Endodermal cell (in vitro differentiated cells): ENCODE measurements around the gene MRGPRE. TPM values are rescaled to one million over a fixed set of nuclear protein-coding genes. Genes with fewer than 3 reads are reported as not detected.

ENCODE experiments used
- DNase-seq: peaks from one replicate; pipeline ENCODE4 v3.0.0-alpha.2; 2017
- H3K27ac ChIP-seq: 2 replicates; pipeline ENCODE4 v1.5.1; 2013; ENCODE audit warnings: mild to moderate bottlenecking, low read depth, low read length, moderate library complexity
- H3K27me3 ChIP-seq: 2 replicates; pipeline ENCODE4 v1.6.1; 2013; ENCODE audit warnings: mild to moderate bottlenecking, low read length, moderate library complexity; ENCODE audit not compliant: insufficient read depth, control insufficient read depth, poor library complexity, severe bottlenecking
- H3K36me3 ChIP-seq: 2 replicates; pipeline ENCODE4 v1.7.0; 2013; ENCODE audit warnings: mild to moderate bottlenecking, low read length, moderate library complexity; ENCODE audit not compliant: control insufficient read depth, insufficient read depth
- H3K4me1 ChIP-seq: one replicate; pipeline ENCODE4 v1.7.0; 2013; ENCODE audit warnings: low read length; ENCODE audit not compliant: control insufficient read depth, insufficient read depth
- H3K4me3 ChIP-seq: 2 replicates; pipeline ENCODE4 v1.5.1; 2013; ENCODE audit warnings: mild to moderate bottlenecking, low read length, moderate library complexity
- H3K9ac ChIP-seq: 2 replicates; pipeline ENCODE4 v1.6.1; 2013; ENCODE audit warnings: mild to moderate bottlenecking, low read length, moderate library complexity; ENCODE audit not compliant: poor library complexity, severe bottlenecking; ENCODE audit errors: extremely low read depth
- H3K9me3 ChIP-seq: 2 replicates; pipeline ENCODE4 v1.6.1; 2013; ENCODE audit warnings: mild to moderate bottlenecking, low read length, moderate library complexity; ENCODE audit not compliant: control insufficient read depth
- H3K27ac Mint-ChIP-seq: 2 replicates; pipeline ENCODE4 v1.8.0; 2020; ENCODE audit warnings: mixed read lengths
- H3K27me3 Mint-ChIP-seq: 2 replicates; pipeline ENCODE4 v1.8.0; 2021; ENCODE audit warnings: mild to moderate bottlenecking, mixed read lengths; ENCODE audit not compliant: insufficient read depth
- H3K36me3 Mint-ChIP-seq: 2 replicates; pipeline ENCODE4 v1.8.0; 2020; ENCODE audit warnings: low read depth, mixed read lengths
- H3K4me1 Mint-ChIP-seq: 2 replicates; pipeline ENCODE4 v1.8.0; 2020; ENCODE audit warnings: mixed read lengths
- H3K4me3 Mint-ChIP-seq: 2 replicates; pipeline ENCODE4 v1.8.0; 2020; ENCODE audit warnings: mild to moderate bottlenecking, moderate library complexity, mixed read lengths
- H3K9me3 Mint-ChIP-seq: 2 replicates; pipeline ENCODE4 v1.8.0; 2020; ENCODE audit warnings: mild to moderate bottlenecking, mixed read lengths
- CTCF ChIP-seq: fragments of 200-600 bp; sonication (generic); conservative IDR thresholded peaks from 2 replicates; pipeline ENCODE4 v1.5.0; 2021; ENCODE audit warnings: antibody characterized with exemption, mild to moderate bottlenecking
- WGBS, 2 experiments: methylation state at CpG; one replicate each; pipeline versions ENCODE4 v1.1.5 to v1.1.7; 2013; ENCODE audit warnings: missing lambda C conversion rate in 2 of 2, mixed read lengths in 1 of 2; ENCODE audit not compliant: insufficient coverage in 1 of 2, insufficient read length in 1 of 2; 5-methylcytosine and 5-hydroxymethylcytosine counted together
- total RNA-seq, 2 donors: library from RNA; stranded (reverse); fragmentation: NEBNext Ultra II Directional in 1 of 2; extraction: Animal tissue kit (Norgen Biotek cat#: 25700) in 1 of 2; gene quantifications; 2 replicates in 1 of 2; 3 replicates in 1 of 2; pipeline ENCODE4 v1.2.1, GENCODE V29; 2021

Gene MRGPRE
- total RNA-seq, 2 donors from 2014 or later, result not detected

- 88 to 96% methylated on average over 13 to 18 of the region's 18 CpGs for WGBS, 2 experiments
Measured at GRCh38 chr11:3226846-3227567, 5.2 kb downstream of the MRGPRE start.

DNA sequence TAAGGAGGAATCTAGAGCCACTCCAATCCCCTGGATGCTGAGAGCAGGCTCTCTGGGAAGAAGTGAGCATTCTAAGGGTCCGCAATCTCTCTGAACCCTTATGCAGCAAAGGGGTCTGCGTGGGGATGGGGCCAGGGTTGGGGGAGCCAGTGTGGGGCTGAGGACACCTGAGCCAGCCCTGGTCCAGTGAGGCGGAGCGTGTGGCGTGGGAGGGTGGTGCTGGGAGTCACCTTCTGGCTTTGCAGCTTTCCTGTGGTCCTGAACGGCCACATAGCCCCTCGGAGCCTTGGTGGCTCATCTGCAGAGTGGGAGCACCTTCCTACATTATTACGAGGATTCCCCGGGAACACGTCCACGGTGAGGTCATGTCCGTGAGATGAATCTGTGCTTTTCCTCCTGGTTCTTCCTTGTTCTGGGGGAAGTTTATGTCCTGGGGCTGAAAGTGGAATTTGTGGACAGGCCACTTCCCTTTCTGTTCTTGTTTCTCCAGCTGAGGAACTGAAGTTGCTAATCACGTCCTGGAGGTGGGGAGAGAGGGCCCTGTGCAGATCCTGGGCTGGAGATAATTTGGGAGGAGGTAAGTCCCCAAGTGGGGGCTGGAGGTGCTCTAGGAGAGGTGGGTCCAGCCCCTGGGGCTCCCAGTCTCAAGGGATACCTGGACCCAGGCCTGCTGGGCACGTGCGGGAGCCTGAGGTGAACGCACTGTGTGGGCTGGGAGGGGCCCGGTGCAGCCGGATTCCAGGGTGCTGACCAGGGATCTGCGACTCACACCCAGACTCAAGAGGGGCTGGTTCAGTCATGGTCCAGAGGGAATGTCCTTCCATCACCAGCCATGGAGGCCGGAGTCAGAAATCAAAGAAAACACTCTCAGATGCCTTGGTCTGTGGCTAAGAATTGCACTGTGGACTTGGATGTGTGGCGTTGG, 6.1 kb downstream of the MRGPRE start:
- DNase-seq, result no peak
- H3K27me3 Mint-ChIP-seq, result peaks cover 19% of the 10 kb centered on the region
- no peaks in the 10 kb centered on the region for H3K9me3 ChIP-seq

More at GRCh38 chr11:3226846-3227567, 5.2 kb downstream of the MRGPRE start:
- no peak for TF ChIP-seq CTCF
- Histone ChIP-seq H3K9me3 (no peaks in the 10 kb centered on the region), H3K4me3 (no peak overlapping the region), H3K9ac (no peak overlapping the region), H3K4me1 (no peaks in the 10 kb centered on the region), H3K36me3 (no peaks in the 10 kb centered on the region), H3K27me3 (peaks cover 6% of the 10 kb centered on the region), H3K27ac (no peak overlapping the region)
- Mint-ChIP-seq H3K27me3 (peaks cover 18% of the 10 kb centered on the region), H3K9me3 (no peaks in the 10 kb centered on the region), H3K4me3 (no peak overlapping the region), H3K27ac (no peak overlapping the region), H3K36me3 (no peaks in the 10 kb centered on the region), H3K4me1 (peaks cover 2% of the 10 kb centered on the region)
- DNase-seq, result no peak

More for the DNA sequence above, 6.1 kb downstream of the MRGPRE start:
- H3K36me3 ChIP-seq, result no peaks in the 10 kb centered on the region
- H3K4me1 ChIP-seq, result no peaks in the 10 kb centered on the region
- H3K36me3 Mint-ChIP-seq, result no peaks in the 10 kb centered on the region
- peaks cover 6% of the 10 kb centered on the region for H3K27me3 ChIP-seq
- no peak overlapping the region for H3K9ac ChIP-seq
- TF ChIP-seq CTCF, result no peak
- no peak overlapping the region for H3K4me3 ChIP-seq
- H3K4me1 Mint-ChIP-seq, result peaks cover 2% of the 10 kb centered on the region
- H3K27ac ChIP-seq, result no peak overlapping the region
- no peaks in the 10 kb centered on the region for H3K9me3 Mint-ChIP-seq
- 91 to 97% methylated on average over 19 to 20 of the region's 21 CpGs for WGBS, 2 experiments
- H3K4me3 Mint-ChIP-seq, result no peak overlapping the region
- H3K27ac Mint-ChIP-seq, result no peak overlapping the region
